Esophagus muscularis mucosa (tissue), 3 donors: ENCODE measurements around the gene SPAG16.

Experiments
- POLR2AphosphoS5 ChIP-seq, 2 donors: sonication (generic); formaldehyde crosslinking; IDR thresholded peaks; one replicate each; pipeline ENCODE4 v1.6.1; 2017; ENCODE audit warnings: antibody characterized with exemption in 2 of 2
- TF ChIP-seq, protein P1 (sequence below), 3 experiments: fragments of 200-600 bp in 2 of 3; fragments of 450-650 bp in 1 of 3; sonication (generic) in 2 of 3; IDR thresholded peaks; one replicate each; pipeline ENCODE4 v1.5.1; 2017 to 2019; ENCODE audit warnings: antibody characterized with exemption in 3 of 3, mild to moderate bottlenecking in 2 of 3, moderate library complexity in 1 of 3

DNA sequence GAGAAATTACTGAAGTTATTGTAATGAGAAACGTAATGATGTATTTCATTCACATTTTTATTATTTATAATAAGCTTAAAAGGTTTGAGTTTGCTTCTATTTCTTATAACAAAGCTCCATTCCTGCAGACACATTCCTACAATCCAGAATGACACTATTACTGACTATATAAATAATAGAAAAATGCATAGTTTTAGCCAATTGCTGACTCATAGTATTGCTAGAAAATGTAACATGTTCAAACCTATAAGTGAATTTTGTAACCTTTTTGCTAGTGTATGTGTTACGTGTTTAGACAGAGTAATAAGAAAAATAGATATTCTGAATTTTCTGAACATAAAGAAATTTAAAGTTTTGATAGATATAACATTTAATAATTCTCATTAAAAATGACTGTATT, 1117.3 kb downstream of the SPAG16 start:
- TF ChIP-seq, protein P1, sequence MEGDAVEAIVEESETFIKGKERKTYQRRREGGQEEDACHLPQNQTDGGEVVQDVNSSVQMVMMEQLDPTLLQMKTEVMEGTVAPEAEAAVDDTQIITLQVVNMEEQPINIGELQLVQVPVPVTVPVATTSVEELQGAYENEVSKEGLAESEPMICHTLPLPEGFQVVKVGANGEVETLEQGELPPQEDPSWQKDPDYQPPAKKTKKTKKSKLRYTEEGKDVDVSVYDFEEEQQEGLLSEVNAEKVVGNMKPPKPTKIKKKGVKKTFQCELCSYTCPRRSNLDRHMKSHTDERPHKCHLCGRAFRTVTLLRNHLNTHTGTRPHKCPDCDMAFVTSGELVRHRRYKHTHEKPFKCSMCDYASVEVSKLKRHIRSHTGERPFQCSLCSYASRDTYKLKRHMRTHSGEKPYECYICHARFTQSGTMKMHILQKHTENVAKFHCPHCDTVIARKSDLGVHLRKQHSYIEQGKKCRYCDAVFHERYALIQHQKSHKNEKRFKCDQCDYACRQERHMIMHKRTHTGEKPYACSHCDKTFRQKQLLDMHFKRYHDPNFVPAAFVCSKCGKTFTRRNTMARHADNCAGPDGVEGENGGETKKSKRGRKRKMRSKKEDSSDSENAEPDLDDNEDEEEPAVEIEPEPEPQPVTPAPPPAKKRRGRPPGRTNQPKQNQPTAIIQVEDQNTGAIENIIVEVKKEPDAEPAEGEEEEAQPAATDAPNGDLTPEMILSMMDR (IDR thresholded peaks at IDR 0.05): no peak
- TF ChIP-seq POLR2AphosphoS5 (IDR thresholded peaks at IDR 0.05): no peak
